A673 (cell line): Measurements from ENCODE around the gene ACSM3. TPM values are rescaled to one million over a fixed set of nuclear protein-coding genes. Genes with fewer than 3 reads are reported as not detected.
"Not testable (repeated sequence)": the region's sequence is repeated elsewhere in the genome, so short reads cannot be mapped to it uniquely, and the experiment has no call there.

ENCODE experiments used
- BruUV-seq: library from RNA; stranded (reverse); fragments of 400-500 nt; replicated peaks from 2 replicates; lab custom pipeline; 2021; lab: Mats Ljungman, UMichigan
- CTCF ChIA-PET: fragments of 300-600 bp; sonication (Branson Sonifier 250); formaldehyde crosslinking; loops from one replicate; lab custom pipeline; 2022; ENCODE audit warnings: antibody characterized with exemption; lab: Charles Lee
- POLR2A ChIA-PET: fragments of 300-600 bp; sonication (Branson Sonifier 250); formaldehyde crosslinking; loops from one replicate; lab custom pipeline; 2022; ENCODE audit warnings: antibody characterized with exemption; ENCODE audit not compliant: low non-redundant PET; lab: Charles Lee
- DNase-seq: peaks from one replicate; pipeline ENCODE4 v3.0.0-alpha.2; 2015; ENCODE audit warnings: low spot score
- H3K27ac ChIP-seq: fragments of 200-600 bp; sonication (generic); 2 replicates; pipeline ENCODE4 v1.5.1; 2016; ENCODE audit warnings: mixed run types, low read depth, mild to moderate bottlenecking, mixed read lengths, antibody characterized with exemption, low read length; ENCODE audit not compliant: poor library complexity, severe bottlenecking
- H3K27me3 ChIP-seq: fragments of 200-600 bp; sonication (generic); replicated peaks from 2 replicates; pipeline ENCODE4 v1.6.1; 2017; ENCODE audit warnings: mixed run types, low read depth, mild to moderate bottlenecking, mixed read lengths, antibody characterized with exemption, low read length; ENCODE audit not compliant: insufficient read depth, poor library complexity
- H3K36me3 ChIP-seq: fragments of 200-600 bp; sonication (generic); 2 replicates; pipeline ENCODE4 v1.6.1; 2016; ENCODE audit warnings: mixed run types, mild to moderate bottlenecking, mixed read lengths, antibody characterized with exemption, low read length; ENCODE audit not compliant: insufficient read depth, poor library complexity, severe bottlenecking
- H3K4me1 ChIP-seq: fragments of 200-600 bp; sonication (generic); 2 replicates; pipeline ENCODE4 v1.6.1; 2017; ENCODE audit warnings: mixed run types, mild to moderate bottlenecking, mixed read lengths, antibody characterized with exemption, low read length; ENCODE audit not compliant: insufficient read depth, poor library complexity, severe bottlenecking
- H3K4me3 ChIP-seq: fragments of 200-600 bp; sonication (generic); 2 replicates; pipeline ENCODE4 v1.5.1; 2016; ENCODE audit warnings: low read depth, mixed run types, mild to moderate bottlenecking, mixed read lengths, low read length; ENCODE audit not compliant: poor library complexity, severe bottlenecking
- H3K9me3 ChIP-seq: fragments of 200-600 bp; sonication (generic); 2 replicates; pipeline ENCODE4 v1.6.1; 2016; ENCODE audit warnings: mixed run types, low read depth, mild to moderate bottlenecking, mixed read lengths, antibody characterized with exemption, low read length; ENCODE audit not compliant: poor library complexity, severe bottlenecking
- EZH2 ChIP-seq: fragments of 200-600 bp; sonication (generic); IDR thresholded peaks from 2 replicates; pipeline ENCODE4 v1.6.1; 2017; ENCODE audit warnings: borderline replicate concordance, low read depth, mild to moderate bottlenecking, mixed read lengths, antibody characterized with exemption, low read length; ENCODE audit not compliant: poor library complexity, severe bottlenecking
- intact Hi-C: fragments of 100-400 bp; cut with micrococcal nuclease; formaldehyde crosslinking; loops from one replicate; pipeline ENCODE4 v1.10.0; 2022; ENCODE audit not compliant: unreplicated experiment
- total RNA-seq: library from RNA; stranded (reverse); gene quantifications from 2 replicates; pipeline ENCODE4 v1.2.3, GENCODE V29; 2021
- TF ChIP-seq, protein P1 (sequence below): fragments of 300-800, 200-600 bp; sonication (generic); conservative IDR thresholded peaks from 2 replicates; pipeline ENCODE4 v1.5.1; 2017; ENCODE audit warnings: low read depth, mild to moderate bottlenecking, antibody characterized with exemption, low read length, moderate library complexity, mixed read lengths

Gene ACSM3
- total RNA-seq, 1 experiment from 2014 or later: not detected

DNA sequence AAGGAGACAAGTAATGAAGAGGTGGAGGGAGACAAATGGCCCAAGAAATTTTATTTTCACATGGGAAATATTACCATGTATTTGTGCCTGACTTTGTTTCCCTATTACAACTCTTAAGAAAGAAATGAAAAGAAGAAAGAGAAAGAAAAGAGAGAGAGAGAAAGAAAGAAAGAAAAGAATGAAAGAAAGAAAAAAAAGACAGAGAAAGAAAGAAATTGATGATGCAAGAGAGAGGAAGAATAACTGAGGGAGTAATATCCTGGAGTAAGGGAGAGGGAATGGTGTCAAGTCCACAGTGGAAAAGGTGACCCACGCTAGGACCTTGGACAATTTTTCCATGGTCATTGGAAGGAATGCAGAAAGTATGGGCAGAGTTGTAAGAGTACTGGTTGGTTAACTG, 10.1 kb upstream of the ACSM3 start:
- H3K27ac ChIP-seq: no peak overlapping the region
- TF ChIP-seq, protein P1, sequence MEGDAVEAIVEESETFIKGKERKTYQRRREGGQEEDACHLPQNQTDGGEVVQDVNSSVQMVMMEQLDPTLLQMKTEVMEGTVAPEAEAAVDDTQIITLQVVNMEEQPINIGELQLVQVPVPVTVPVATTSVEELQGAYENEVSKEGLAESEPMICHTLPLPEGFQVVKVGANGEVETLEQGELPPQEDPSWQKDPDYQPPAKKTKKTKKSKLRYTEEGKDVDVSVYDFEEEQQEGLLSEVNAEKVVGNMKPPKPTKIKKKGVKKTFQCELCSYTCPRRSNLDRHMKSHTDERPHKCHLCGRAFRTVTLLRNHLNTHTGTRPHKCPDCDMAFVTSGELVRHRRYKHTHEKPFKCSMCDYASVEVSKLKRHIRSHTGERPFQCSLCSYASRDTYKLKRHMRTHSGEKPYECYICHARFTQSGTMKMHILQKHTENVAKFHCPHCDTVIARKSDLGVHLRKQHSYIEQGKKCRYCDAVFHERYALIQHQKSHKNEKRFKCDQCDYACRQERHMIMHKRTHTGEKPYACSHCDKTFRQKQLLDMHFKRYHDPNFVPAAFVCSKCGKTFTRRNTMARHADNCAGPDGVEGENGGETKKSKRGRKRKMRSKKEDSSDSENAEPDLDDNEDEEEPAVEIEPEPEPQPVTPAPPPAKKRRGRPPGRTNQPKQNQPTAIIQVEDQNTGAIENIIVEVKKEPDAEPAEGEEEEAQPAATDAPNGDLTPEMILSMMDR: no peak
- no peak for TF ChIP-seq EZH2
- peaks cover 32% of the 10 kb centered on the region for H3K27me3 ChIP-seq
- no peaks in the 10 kb centered on the region for H3K4me1 ChIP-seq
- no peaks in the 10 kb centered on the region for H3K36me3 ChIP-seq
- no TSS peak for BruUV-seq
- DNase-seq: no peak
- no peaks in the 10 kb centered on the region for H3K9me3 ChIP-seq
- no peak overlapping the region for H3K4me3 ChIP-seq
- ChIA-PET CTCF (no interaction called here), POLR2A (no interaction called here)
- intact Hi-C loops: no loop called here

DNA sequence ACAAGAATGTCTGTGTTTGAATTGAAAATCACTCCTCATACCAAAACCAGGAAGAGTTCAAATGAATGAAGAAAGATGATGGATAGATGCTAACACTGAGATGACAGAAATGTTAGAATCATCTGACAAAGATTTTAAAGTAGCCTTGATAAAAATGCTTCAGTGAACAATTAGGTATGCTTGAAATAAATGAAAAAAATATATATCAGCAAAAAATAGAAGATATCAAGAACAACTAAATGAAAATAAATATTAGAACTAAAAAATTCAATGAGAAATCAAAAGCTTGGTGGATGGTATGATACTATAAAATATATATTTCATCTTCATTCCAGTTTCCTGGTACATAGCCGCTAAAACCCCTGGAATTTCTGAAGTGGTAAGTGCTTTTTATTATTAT, 8.6 kb upstream of the ACSM3 start:
- H3K36me3 ChIP-seq: no peaks in the 10 kb centered on the region
- no peak for DNase-seq
- intact Hi-C loops: no loop called here
- POLR2A ChIA-PET: no interaction called here
- TF ChIP-seq EZH2: no peak
- TF ChIP-seq, protein P1: no peak
- BruUV-seq: no TSS peak
- no peaks in the 10 kb centered on the region for H3K4me1 ChIP-seq
- no peak overlapping the region for H3K27ac ChIP-seq
- no peaks in the 10 kb centered on the region for H3K9me3 ChIP-seq
- H3K4me3 ChIP-seq: no peak overlapping the region
- peaks cover 32% of the 10 kb centered on the region for H3K27me3 ChIP-seq
- CTCF ChIA-PET: no interaction called here

DNA sequence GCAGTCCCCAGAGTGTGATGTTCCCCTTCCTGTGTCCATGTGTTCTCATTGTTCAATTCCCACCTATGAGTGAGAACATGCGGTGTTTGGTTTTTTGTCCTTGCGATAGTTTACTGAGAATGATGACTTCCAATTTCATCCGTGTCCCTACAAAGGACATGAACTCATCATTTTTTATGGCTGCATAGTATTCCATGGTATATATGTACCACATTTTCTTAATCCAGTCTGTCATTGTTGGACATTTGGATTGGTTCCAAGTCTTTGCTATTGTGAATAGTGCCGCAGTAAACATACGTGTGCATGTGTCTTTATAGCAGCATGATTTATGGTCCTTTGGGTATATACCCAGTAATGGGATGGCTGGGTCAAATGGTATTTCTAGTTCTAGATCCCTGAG, 8.0 kb upstream of the ACSM3 start:
- H3K4me3 ChIP-seq, POLR2A ChIA-PET, H3K4me1 ChIP-seq, BruUV-seq, DNase-seq, H3K9me3 ChIP-seq, H3K36me3 ChIP-seq, H3K27ac ChIP-seq, intact Hi-C loops, CTCF ChIA-PET: not testable (repeated sequence)
- peaks cover 32% of the 10 kb centered on the region for H3K27me3 ChIP-seq

DNA sequence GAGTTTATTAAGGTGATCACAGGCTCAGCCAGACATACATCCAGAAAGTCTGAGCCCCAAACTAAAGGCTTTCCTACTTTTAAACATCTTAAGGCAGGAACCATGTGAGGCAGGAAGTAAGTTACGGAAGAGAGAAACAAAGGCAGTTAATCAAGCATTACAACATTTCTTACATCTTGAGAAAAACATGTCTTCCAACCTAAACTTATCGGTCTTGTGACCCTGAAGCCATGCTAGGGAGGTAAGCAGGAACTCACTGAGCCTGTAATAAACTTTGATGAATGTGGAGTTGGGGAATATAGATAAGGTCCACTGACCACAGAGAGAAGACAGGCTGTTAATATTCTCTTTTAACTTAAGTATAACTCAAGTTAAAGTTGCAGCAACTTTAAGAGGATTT, 3.5 kb upstream of the ACSM3 start:
- no TSS peak for BruUV-seq

More for the DNA sequence above, 3.5 kb upstream of the ACSM3 start:
- Histone ChIP-seq H3K27ac (no peak overlapping the region), H3K27me3 (peaks cover 6% of the 10 kb centered on the region), H3K36me3 (no peaks in the 10 kb centered on the region), H3K9me3 (peaks cover 4% of the 10 kb centered on the region), H3K4me1 (peaks cover 4% of the 10 kb centered on the region), H3K4me3 (no peak overlapping the region)
- DNase-seq: no peak
- TF ChIP-seq, protein P1: no peak
- TF ChIP-seq EZH2: no peak
- CTCF ChIA-PET: no interaction called here
- intact Hi-C loops: no loop called here
- POLR2A ChIA-PET: no interaction called here
